Astrocyte (in vitro differentiated cells and primary cell): ENCODE data around the gene PDLIM3. TPM values are rescaled to one million over a fixed set of nuclear protein-coding genes. Genes with fewer than 3 reads are reported as not detected.

Experiments
- DNase-seq: peaks from one replicate; pipeline ENCODE4 v3.0.0-alpha.2; 2010; ENCODE audit warnings: low read depth
- FAIRE-seq: peaks from 2 replicates; lab custom pipeline; 2011; peaks lifted over from hg19 to GRCh38; lab: Jason Lieb, UNC
- H2AFZ ChIP-seq: 2 replicates; pipeline ENCODE4 v1.6.0; 2012; ENCODE audit warnings: low read depth, low read length, inconsistent platforms
- H3K27ac ChIP-seq: 2 replicates; pipeline ENCODE4 v1.5.1; 2011; ENCODE audit warnings: low read depth, low read length, inconsistent platforms
- H3K27me3 ChIP-seq: 2 replicates; pipeline ENCODE4 v1.6.0; 2011; ENCODE audit warnings: low read length, inconsistent platforms; ENCODE audit not compliant: insufficient read depth
- H3K36me3 ChIP-seq: 2 replicates; pipeline ENCODE4 v1.5.1; 2011; ENCODE audit warnings: low read length, inconsistent platforms; ENCODE audit not compliant: insufficient read depth
- H3K4me1 ChIP-seq: 2 replicates; pipeline ENCODE4 v1.5.1; 2011; ENCODE audit warnings: low read length, inconsistent platforms; ENCODE audit not compliant: insufficient read depth
- H3K4me2 ChIP-seq: 2 replicates; pipeline ENCODE4 v1.6.0; 2012; ENCODE audit warnings: low read length, inconsistent platforms
- H3K4me3 ChIP-seq: 2 replicates; pipeline ENCODE4 v1.5.1; 2011; ENCODE audit warnings: low read depth, mild to moderate bottlenecking, low read length, inconsistent platforms; ENCODE audit not compliant: insufficient read depth
- H3K79me2 ChIP-seq: 2 replicates; pipeline ENCODE4 v1.6.0; 2012; ENCODE audit warnings: mild to moderate bottlenecking, low read length, inconsistent platforms; ENCODE audit not compliant: insufficient read depth
- H3K9ac ChIP-seq: 2 replicates; pipeline ENCODE4 v1.6.0; 2012; ENCODE audit warnings: mild to moderate bottlenecking, low read length, inconsistent platforms
- H3K9me3 ChIP-seq: 2 replicates; pipeline ENCODE4 v1.5.1; 2012; ENCODE audit warnings: low read depth, mild to moderate bottlenecking, low read length, inconsistent platforms; ENCODE audit not compliant: insufficient read depth
- H4K20me1 ChIP-seq: 2 replicates; pipeline ENCODE4 v1.6.0; 2012; ENCODE audit warnings: low read length, inconsistent platforms; ENCODE audit not compliant: insufficient read depth
- H3K27ac Mint-ChIP-seq: one replicate; pipeline ENCODE4 v1.8.0; 2021; ENCODE audit warnings: mild to moderate bottlenecking, mixed read lengths; ENCODE audit not compliant: unreplicated experiment
- H3K27me3 Mint-ChIP-seq: one replicate; pipeline ENCODE4 v1.8.0; 2021; ENCODE audit warnings: low read depth, mixed read lengths; ENCODE audit not compliant: unreplicated experiment
- H3K36me3 Mint-ChIP-seq: one replicate; pipeline ENCODE4 v1.8.0; 2021; ENCODE audit warnings: low read depth, mixed read lengths; ENCODE audit not compliant: unreplicated experiment
- H3K4me1 Mint-ChIP-seq: one replicate; pipeline ENCODE4 v1.8.0; 2021; ENCODE audit warnings: low read depth, mixed read lengths; ENCODE audit not compliant: unreplicated experiment
- H3K4me3 Mint-ChIP-seq: one replicate; pipeline ENCODE4 v1.8.0; 2021; ENCODE audit warnings: mild to moderate bottlenecking, moderate library complexity, mixed read lengths; ENCODE audit not compliant: unreplicated experiment
- H3K9me3 Mint-ChIP-seq: one replicate; pipeline ENCODE4 v1.8.0; 2021; ENCODE audit warnings: mild to moderate bottlenecking, mixed read lengths; ENCODE audit not compliant: unreplicated experiment
- CTCF ChIP-seq: IDR thresholded peaks from 2 replicates; pipeline ENCODE4 v1.5.1; 2011; ENCODE audit warnings: low read depth, mild to moderate bottlenecking, inconsistent platforms, low read length, moderate library complexity; ENCODE audit not compliant: insufficient read depth
- EZH2 ChIP-seq: IDR thresholded peaks from 2 replicates; pipeline ENCODE4 v1.6.1; 2012; ENCODE audit warnings: mild to moderate bottlenecking, low read length, inconsistent platforms; ENCODE audit not compliant: insufficient read depth
- total RNA-seq: library from RNA; stranded (reverse); gene quantifications from 2 replicates; pipeline ENCODE4 v1.2.1, GENCODE V29; 2021

The PDLIM3 gene
- total RNA-seq, 1 donor from 2014 or later, result 28.5 TPM

GRCh38 chr4:185464183-185464582, 71.1 kb downstream of the PDLIM3 start:
- Mint-ChIP-seq H3K4me3 (no peak overlapping the region), H3K36me3 (no peaks in the 10 kb centered on the region), H3K27ac (no peak overlapping the region), H3K9me3 (peaks cover 4% of the 10 kb centered on the region), H3K27me3 (peaks cover 8% of the 10 kb centered on the region), H3K4me1 (no peaks in the 10 kb centered on the region)
- Histone ChIP-seq H3K79me2 (no peaks in the 10 kb centered on the region), H2AFZ (no peak overlapping the region), H3K36me3 (no peaks in the 10 kb centered on the region), H3K9ac (no peak overlapping the region), H3K4me1 (no peaks in the 10 kb centered on the region), H3K9me3 (no peaks in the 10 kb centered on the region), H3K4me3 (no peak overlapping the region), H3K4me2 (no peak overlapping the region), H4K20me1 (no peaks in the 10 kb centered on the region), H3K27me3 (peaks cover 1% of the 10 kb centered on the region), H3K27ac (no peak overlapping the region)
- no peak for TF ChIP-seq CTCF
- no peak for TF ChIP-seq EZH2
- DNase-seq, result no peak
- FAIRE-seq, result no peak

DNA sequence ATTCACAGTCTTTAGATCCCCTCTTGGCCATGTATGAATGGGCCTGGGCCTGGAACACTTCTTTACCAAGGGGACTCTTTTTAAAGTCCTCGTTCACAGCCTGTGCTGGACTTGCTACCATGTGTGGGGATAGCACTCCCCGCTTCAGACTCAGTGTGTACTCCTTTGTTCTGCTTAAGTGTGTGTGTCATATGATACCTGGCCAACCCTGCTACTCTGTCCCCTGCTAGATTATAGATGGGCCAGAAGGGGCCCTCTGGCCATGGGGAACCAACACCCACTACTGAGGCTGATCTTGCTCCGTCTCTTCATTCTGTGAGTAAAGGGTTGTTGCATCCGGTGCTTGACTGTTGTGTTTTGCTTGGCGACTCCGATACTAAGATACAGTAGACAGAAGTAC, 71.8 kb downstream of the PDLIM3 start:
- Mint-ChIP-seq H3K27me3 (peaks cover 5% of the 10 kb centered on the region), H3K4me1 (no peaks in the 10 kb centered on the region), H3K9me3 (peaks cover 4% of the 10 kb centered on the region), H3K27ac (no peak overlapping the region), H3K4me3 (no peak overlapping the region), H3K36me3 (no peaks in the 10 kb centered on the region)
- TF ChIP-seq CTCF (no peak), EZH2 (no peak)
- H4K20me1 ChIP-seq, result no peaks in the 10 kb centered on the region
- H3K9me3 ChIP-seq, result no peaks in the 10 kb centered on the region
- no peaks in the 10 kb centered on the region for H3K79me2 ChIP-seq
- H3K4me2 ChIP-seq, result no peak overlapping the region
- no peak overlapping the region for H3K9ac ChIP-seq
- no peaks in the 10 kb centered on the region for H3K36me3 ChIP-seq
- H3K27ac ChIP-seq, result no peak overlapping the region
- DNase-seq, result no peak
- H3K4me1 ChIP-seq, result no peaks in the 10 kb centered on the region
- FAIRE-seq, result no peak
- no peak overlapping the region for H2AFZ ChIP-seq
- H3K4me3 ChIP-seq, result no peak overlapping the region
- H3K27me3 ChIP-seq, result no peaks in the 10 kb centered on the region

DNA sequence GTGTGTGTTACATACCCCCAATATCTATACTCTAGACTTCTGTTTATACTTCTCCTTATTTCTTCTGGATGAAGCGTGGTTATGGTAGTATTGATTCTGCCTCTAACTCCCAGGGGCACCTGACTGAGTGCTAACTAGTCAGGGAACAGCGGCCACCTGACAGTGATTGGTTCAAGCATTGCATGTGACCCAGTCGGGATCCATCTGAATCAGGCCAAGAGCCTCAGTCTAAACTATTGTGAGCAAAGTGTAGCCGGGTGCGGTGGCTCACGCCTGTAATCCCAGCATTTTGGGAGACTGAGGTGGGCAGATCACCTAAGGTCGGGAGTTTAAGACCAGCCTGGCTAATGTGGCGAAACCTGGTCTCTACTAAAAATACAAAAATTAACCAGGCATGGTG, 73.7 kb downstream of the PDLIM3 start:
- Histone ChIP-seq H3K27me3 (no peaks in the 10 kb centered on the region), H3K9me3 (no peaks in the 10 kb centered on the region), H3K4me3 (no peak overlapping the region), H3K79me2 (no peaks in the 10 kb centered on the region), H3K4me2 (no peak overlapping the region), H4K20me1 (no peaks in the 10 kb centered on the region), H3K9ac (no peak overlapping the region), H3K36me3 (no peaks in the 10 kb centered on the region), H2AFZ (no peak overlapping the region), H3K27ac (no peak overlapping the region), H3K4me1 (no peaks in the 10 kb centered on the region)
- peaks cover 2% of the 10 kb centered on the region for H3K9me3 Mint-ChIP-seq
- H3K27ac Mint-ChIP-seq, result no peak overlapping the region
- FAIRE-seq (no peak), DNase-seq (no peak)
- H3K27me3 Mint-ChIP-seq, result peaks cover 5% of the 10 kb centered on the region
- no peaks in the 10 kb centered on the region for H3K4me1 Mint-ChIP-seq
- H3K4me3 Mint-ChIP-seq, result no peak overlapping the region
- H3K36me3 Mint-ChIP-seq, result no peaks in the 10 kb centered on the region
- TF ChIP-seq EZH2 (no peak), CTCF (no peak)
